NCI-H460 (cell line): ENCODE measurements around the gene VIPR2. TPM values are rescaled to one million over a fixed set of nuclear protein-coding genes. Genes with fewer than 3 reads are reported as not detected.
"Not testable (repeated sequence)": the region's sequence is repeated elsewhere in the genome, so short reads cannot be mapped to it uniquely, and the experiment has no call there.

Experiments
- DNase-seq: peaks from one replicate; pipeline ENCODE4 v3.0.0-alpha.2; 2016; ENCODE audit warnings: low read depth; ENCODE audit errors: extremely low read depth
- total RNA-seq: library from RNA; depleted of rRNA; stranded (reverse); fragments of >200 nt; shearing (Covaris generic); gene quantifications from 2 replicates; pipeline ENCODE4 v1.2.3, GENCODE V29; 2014

VIPR2 gene
- total RNA-seq, 1 experiment from 2014 or later = 0.30 TPM

DNA sequence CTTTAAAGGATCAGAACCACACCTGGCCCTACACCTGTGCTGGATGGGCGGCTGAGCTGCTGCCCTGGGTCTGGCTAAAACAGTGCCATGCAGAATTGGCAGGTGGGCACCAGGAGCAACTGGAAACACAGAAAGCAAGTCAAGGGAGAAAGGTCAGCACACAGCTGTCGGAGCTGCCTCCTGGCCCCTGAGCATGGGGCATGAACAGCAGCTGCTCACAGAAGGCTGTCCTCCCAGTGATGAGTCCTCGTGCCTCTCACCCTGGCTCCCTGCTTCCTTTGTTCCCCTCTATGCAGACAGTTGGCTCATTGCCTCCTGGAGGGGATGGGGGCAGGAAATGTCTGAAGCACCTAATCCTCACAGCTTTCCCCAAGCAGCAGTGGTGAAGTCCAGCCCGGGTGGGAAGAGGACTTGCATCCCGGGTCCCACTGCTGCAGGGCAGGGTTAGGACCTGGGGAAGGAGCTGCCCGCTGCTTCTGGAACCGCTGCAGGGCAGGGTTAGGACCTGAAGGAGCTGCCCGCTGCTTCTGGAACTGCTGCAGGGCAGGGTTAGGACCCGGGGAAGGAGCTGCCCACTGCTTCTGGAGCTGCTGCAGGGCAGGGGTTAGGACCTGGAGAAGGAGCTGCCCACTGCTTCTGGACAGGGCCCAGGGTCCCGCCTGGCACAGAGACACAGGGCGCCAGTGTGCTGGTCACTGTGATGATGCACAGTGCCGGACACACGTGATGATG is 37.3 kb downstream of the VIPR2 start:
- DNase-seq = no peak

DNA sequence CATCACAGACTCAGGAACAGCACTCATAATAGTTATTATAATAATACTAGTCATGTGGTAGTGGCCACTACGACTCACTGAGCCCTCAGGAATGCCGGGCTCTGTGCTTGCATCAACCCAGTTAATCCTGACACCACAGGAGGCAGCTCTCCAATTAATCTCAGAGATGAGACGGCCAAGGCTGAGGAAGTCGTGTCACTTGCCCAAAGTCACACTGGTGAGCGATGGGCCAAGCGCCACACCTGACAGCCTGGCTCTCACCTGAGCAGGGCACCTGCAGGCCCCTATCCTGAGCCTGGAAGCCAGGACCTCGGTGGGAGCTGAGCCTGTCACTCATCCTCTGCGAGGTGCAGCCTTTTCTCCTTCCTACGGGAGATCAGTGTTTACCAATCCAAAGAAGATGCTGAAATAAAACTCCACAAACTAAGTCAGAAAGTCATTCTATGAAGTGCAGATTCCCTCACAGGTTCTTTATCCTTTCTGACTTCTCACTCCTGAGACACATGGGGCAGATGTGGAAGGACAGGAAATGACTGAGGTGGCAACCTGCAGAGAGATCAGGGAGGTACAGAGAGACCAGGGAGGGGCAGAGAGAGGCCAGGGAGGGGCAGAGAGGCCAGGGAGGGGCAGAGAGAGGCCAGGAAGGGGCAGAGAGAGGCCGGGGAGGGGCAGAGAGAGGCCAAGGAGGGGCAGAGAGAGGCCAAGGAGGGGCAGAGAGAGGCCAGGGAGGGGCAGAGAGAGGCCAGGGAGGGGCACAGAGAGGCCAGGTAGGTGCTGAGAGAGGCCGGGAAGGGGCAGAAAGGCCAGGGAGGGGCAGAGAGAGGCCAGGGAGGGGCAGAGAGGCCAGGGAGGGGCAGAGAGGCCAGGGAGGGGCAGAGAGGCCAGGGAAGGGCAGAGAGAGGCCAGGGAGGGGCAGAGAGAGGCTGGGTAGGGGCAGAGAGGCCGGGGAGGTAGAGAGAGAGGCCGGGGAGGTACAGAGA is 38.5 kb downstream of the VIPR2 start:
- DNase-seq = no peak

DNA sequence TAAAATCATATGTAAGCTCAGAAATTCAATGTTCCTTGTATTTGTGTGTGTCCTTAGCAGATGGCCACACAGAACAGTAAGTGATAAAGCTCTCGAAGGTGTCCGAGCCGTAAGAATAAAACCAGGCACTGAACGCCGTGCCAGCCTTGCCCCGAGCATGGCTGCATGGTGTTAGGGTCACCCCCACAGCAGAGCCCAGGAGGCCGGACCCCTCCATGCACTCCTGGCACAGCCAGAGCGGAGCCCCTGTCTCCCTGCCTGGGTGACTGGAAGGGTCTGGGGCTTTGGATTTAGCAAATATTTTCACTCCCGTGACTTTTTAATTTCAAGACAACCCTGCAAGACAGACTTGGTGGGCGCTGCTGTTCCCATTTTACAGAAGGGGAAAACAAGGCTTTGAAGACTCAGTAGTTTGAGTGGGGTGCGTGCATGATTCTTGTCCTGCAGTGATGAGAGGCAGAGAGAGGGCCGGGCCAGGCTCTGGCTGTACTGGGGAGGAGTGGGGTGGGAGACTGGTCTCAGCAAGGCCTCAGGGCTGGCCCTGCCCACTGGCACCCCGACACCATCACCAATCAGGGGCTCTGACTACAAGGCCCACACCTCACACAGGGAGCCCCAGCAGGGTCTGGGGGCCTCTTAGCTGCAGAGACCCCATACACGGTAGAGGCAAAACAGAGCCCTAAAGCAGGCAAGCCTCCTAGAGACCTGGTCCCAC is 39.4 kb downstream of the VIPR2 start:
- DNase-seq = no peak

DNA sequence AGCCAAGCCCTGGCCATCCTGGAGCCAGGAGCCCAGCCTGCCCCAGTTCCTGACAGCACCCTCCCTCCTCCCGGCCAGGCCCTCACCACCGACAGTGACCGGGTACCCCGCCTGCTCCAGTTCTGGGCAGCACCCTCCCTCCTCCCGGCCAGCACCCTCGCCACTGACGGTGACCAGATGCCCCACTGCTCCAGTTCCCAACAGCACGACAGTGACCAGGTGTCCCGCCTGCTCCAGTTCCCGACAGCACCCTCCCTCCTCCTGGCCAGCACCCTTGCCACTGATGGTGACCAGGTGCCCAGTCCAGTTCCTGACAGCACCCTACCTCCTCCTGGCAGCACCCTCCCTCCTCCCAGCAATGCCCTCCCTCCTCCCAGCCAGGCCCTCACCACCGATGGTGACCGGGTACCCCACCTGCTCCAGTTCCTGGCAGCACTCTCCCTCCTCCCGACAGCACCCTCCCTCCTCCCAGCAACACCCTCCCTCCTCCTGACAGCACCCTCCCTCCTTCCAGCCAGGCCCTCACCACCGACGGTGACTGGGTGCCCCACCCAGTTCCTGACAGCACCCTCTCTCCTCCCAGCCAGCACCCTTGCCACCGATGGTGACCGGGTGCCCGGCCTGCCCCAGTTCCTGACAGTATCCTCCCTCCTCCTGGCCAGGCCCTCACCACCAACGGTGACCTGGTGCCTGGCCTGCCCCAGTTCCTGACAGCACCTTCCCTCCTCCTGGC is 40.3 kb downstream of the VIPR2 start:
- DNase-seq = no peak

DNA sequence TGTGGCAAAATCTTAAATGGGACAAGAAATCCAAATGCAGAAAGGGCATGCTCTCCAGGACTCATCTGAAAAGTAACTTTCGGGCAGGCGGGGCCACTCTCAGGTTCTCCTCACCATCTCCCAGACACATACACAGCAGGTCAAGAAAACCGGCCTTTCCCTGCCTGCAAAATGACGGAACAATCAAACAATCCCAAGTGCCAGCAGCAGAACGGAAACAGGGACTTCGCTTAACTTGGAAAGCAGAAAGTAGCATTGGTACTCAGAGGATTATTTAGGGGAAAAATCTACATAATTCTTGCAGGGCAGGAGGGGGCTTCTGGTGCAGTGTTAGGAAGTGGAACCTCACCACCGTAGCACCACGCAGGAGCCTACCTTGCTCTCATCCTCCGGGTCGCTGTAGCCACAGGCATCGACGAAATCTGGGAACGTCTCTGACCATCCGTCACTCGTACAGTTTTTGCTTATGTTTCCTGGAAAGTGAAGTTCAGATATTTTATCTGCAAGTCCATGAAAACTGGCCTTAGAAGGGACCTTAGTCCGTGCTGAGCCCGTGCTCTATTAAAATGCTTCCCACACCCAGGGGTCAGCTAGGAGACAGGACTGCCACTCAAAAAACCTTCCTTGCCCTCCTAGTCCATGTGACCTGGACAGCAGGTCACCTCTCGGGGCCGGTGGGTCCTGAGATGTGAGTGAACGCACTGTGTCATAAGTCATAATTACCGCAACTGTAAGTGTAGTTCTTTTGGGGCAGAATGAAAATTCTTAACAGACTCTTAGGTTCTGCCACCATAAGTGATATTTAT is 41.1 kb downstream of the VIPR2 start:
- no peak for DNase-seq

DNA sequence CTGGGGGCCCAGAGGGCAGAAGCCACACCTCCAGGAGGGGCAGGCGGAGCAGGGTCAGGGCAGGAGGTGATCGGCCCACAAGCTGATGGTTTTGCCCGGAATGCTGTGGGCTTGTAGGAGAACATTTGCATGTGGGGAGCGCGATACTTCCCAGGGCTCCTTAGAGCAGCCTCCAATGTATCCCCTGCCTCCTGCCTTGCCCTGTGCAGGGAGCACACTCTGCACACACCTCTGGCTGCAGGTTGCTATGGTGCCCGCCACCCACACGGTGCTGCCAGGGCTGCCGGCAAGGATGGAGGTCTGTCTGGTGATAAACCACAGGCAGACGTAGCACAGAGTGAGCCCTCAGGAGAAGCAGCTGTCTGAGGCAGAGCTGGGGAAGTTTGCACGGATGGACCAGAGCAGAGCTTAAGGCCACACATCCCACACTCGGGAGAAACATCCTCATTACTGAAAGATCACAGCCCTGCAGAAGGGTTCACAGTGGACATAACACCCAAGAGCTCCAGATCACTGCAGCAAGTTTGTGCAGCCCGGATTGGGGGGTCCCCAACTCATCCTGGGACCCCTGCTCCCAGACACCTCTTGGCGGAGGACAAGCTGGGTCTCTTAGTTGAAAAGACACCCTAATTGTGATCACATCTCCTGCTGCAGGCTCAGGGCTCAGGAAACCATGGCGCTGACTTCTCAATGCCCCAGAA is 41.8 kb downstream of the VIPR2 start:
- DNase-seq = no peak

DNA sequence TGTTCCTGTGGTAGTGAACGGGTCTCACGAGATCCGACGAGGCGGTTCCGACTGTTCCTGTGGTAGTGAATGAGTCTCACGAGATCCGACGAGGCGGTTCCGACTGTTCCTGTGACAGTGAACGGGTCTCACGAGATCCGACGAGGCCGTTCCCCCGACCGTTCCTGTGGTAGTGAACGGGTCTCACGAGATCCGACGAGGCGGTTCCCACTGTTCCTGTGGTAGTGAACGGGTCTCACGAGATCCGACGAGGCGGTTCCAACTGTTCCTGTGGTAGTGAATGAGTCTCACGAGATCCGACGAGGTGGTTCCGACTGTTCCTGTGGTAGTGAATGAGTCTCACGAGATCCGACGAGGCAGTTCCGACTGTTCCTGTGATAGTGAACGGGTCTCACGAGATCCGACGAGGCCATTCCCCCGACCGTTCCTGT is 43.0 kb downstream of the VIPR2 start:
- not testable (repeated sequence) for DNase-seq

DNA sequence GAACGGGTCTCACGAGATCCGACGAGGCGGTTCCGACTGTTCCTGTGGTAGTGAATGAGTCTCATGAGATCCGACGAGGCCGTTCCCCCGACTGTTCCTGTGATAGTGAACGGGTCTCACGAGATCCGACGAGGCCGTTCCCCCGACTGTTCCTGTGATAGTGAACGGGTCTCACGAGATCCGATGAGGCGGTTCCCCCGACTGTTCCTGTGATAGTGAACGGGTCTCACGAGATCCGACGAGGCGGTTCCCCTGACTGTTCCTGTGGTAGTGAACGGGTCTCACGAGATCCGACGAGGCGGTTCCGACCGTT is 43.6 kb downstream of the VIPR2 start:
- not testable (repeated sequence) for DNase-seq

DNA sequence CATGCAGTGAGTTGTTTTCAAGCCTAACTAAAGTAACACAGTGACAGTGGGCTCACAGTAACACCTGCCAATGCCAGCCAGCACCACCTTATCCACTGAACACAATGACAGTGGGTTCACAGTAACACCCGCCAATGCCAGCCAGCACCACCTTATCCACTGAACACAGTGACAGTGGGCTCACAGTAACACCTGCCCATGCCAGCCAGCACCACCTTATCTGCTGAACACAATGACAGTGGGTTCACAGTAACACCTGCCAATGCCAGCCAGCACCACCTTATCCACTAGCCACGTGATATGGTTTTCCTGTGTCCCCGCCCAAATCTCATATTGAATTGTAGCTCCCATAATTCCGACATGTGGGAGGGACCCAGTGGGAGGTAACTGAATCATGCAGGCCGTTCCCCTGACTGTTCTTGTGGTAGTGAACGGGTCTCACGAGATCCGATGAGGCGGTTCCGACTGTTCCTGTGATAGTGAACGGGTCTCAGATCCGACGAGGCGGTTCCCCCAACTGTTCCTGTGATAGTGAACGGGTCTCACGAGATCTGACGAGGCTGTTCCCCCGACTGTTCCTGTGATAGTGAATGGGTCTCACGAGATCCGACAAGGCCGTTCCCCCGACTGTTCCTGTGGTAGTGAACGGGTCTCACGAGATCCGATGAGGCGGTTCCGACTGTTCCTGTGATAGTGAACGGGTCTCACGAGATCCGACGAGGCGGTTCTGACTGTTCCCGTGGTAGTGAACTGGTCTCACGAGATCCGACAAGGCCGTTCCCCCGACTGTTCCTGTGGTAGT is 44.2 kb downstream of the VIPR2 start:
- not testable (repeated sequence) for DNase-seq

DNA sequence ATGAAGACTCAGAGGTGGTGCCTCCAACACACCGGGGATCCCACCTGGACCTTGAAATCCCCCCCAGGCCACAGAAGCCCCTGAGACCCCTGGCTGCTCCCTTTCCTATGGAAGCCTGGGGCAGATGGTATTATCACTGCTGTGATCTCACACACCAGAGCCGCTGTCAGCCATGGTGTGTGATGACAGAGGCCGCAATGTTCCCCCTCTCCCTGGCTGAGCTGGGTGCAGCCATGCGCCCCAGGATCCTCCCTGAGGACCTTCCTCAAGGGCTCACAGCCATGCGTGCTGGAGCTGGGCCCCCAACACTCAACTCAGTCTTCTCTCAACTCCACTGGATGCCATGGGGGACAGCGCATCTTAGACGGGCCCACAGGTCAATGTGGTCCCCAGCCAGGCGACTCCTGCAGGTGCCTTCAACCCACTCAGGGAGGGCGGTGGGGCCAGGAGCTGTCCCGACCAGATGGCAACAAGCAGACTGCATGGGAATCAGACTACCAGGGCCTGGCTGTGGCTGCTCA is 44.9 kb downstream of the VIPR2 start:
- no peak for DNase-seq

DNA sequence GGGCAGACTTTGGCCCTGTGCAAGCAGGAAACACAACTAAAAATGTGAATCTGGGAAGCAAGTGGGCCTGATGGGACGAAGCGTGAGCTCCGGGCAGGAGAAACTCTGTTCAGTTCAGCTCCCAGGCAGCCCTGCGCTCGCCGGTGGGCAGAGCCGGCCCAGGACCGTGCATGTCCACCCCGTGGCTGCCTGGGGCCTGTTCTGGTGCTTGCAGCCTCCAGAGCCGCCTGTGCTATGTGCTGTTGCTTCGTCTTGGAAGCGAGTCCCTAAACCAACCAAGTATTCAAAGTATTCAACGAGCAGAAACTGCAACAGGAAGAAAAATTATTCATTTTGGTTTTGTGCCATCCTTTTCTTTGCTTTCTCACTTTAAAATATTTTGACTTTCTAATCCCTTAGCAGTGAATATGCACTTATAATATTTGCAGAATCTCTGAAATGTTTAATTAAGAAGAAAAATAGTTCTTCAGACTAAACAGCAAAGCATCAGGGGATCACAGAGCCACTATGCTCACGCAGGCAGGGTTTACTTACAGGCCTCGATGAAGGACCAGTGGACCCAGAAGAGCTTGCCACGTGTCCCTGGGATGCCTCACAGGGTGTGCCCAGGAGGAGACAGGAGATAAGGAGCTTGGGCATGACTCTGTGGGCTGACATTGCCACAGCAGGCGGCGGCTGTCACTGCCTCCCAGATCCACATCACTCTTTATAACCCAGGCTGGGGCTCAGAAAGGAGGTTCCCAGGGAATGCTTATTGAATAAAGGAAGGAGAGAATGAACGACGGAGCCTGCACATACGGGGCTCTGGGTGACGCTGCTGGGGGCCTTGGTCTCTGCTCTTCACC is 45.6 kb downstream of the VIPR2 start:
- no peak for DNase-seq

DNA sequence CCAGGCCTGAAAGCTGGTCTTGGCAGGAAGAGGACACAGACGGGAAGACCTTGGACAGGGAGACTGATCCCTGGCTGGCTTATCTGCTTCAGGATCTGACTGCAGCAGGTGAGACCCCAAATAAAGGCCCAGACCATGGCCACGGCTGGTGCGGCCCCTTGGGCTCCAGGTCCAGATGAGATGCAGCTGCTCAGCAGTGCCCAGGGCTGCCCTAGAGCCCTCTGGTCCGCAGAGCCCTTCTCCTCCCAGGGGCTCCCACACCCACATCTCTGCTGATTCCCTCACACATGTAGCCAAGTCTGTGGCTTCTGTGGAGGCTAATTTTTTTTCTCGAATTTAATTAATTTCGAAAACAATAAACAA is 46.3 kb downstream of the VIPR2 start:
- DNase-seq = no peak

DNA sequence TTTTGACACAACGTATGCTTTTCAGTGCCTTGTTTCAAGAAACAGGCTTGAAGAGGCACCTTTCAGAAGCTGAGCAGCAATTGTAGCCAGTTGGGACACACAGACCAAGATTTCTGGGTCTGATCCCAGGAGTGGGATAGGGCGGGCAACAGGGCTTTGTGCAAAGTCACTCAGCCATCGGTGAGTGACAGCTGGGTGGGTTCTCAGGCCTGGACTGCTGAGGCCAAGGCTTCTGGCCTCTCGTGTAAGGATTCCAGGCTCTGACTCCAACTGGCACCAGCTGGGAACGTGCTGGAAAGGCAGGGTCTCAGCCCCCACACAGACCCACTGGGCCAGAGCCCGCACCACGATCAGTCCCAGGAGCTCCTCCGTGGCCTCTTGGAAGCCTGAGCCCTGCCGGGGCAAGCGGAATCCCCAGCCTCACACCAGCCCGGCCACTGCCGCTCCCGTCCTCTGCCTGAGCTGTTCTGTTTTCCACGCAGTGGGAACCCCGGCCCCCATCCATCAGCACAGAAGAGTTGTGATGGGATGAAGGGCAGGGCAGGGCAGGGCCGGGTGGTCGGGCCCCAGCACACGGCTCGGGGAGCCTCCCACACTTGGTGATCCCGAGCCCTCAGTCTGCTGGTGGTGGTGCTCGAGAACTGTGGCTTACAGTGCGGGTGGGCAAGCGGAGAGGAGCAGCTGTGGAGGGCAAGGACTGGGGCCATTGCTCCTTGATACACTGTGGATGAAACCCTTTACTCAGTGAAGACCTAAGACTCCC is 46.8 kb downstream of the VIPR2 start:
- no peak for DNase-seq

DNA sequence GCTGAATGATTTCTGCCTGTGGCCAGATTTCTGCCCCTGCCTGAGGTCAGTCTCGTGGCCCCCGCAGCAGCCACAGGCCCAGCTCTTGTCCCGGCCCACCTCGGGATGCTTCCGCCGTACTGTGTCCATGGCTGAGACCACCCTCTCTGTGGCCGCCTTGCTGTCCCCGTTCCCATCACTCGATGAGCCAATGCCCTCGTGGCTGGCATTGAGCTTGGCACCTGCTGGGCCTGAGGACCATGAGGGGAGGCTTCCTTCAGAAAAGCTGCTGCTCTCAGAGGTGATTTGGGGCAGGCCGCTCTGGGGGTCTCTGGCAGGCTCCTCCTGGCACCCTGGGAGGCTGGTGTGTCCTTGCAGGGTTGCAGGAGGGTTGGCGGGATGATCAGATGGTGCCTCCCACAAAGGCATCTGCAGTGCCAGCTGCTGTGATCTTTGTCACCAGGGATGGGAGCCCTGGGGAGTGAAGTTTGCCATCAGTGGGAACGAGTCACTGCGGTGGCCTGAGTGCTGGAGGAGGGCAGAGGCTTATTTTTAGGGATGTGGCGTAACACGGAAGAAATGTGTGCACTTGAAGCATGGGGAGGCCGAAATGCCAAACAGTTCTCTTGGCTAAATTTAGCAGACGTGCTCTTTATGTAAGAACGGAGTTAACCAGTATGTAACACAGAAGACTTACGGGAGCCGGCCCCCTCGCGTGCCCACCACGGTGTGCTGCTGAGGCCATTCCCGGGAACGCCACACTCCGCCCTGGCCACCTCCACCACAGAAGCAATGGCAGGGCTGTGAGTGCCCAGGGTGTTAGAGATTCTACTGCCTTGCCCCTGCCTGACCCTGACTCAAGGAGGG is 47.7 kb downstream of the VIPR2 start:
- no peak for DNase-seq

DNA sequence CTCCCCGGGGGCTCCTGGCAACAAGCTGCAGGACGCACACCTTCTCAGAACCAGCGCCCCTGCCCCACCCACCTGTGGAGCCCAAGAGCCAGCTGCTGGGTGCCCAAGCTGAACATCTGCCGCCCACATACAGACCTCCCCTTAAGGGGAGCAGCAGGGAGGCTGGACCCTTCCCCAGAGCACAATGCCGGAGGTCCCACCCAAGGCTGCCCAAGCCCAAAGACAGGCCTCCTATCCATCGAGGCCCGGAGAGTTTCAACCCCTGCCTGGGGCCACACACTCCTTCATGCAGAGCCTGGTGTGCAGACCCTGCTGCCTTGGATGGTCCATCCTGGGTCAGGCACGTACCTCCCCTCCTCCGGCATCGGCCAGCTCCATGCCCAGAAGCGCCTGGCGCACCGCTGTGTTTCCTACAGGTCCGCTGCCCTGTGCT is 48.7 kb downstream of the VIPR2 start:
- no peak for DNase-seq
